Progenitor cell of endocrine pancreas (in vitro differentiated cells): ENCODE measurements around the gene DPH5. TPM values are rescaled to one million over a fixed set of nuclear protein-coding genes. Genes with fewer than 3 reads are reported as not detected.

Experiments
- DNase-seq: peaks from one replicate; pipeline ENCODE4 v3.0.0; 2021; ENCODE audit warnings: low spot score; ENCODE audit not compliant: unreplicated experiment
- H3K27ac Mint-ChIP-seq: 2 replicates; pipeline ENCODE4 v1.8.0; 2021; ENCODE audit warnings: mild to moderate bottlenecking, moderate library complexity, mixed read lengths
- H3K27me3 Mint-ChIP-seq: 2 replicates; pipeline ENCODE4 v1.8.0; 2021; ENCODE audit warnings: mixed read lengths
- H3K36me3 Mint-ChIP-seq: 2 replicates; pipeline ENCODE4 v1.8.0; 2022; ENCODE audit warnings: mixed read lengths; ENCODE audit not compliant: insufficient read depth
- H3K4me1 Mint-ChIP-seq: 2 replicates; pipeline ENCODE4 v1.8.0; 2021; ENCODE audit warnings: low read depth, mixed read lengths
- H3K4me3 Mint-ChIP-seq: 2 replicates; pipeline ENCODE4 v1.8.0; 2021; ENCODE audit warnings: low read depth, mild to moderate bottlenecking, moderate library complexity, mixed read lengths
- H3K9me3 Mint-ChIP-seq: 2 replicates; pipeline ENCODE4 v1.8.0; 2021; ENCODE audit warnings: low read depth, mixed read lengths
- CTCF ChIP-seq: fragments of 200-600 bp; sonication (generic); IDR thresholded peaks from one replicate; pipeline ENCODE4 v1.5.0; 2021; ENCODE audit warnings: antibody characterized with exemption, mild to moderate bottlenecking; ENCODE audit not compliant: unreplicated experiment
- total RNA-seq: library from RNA; stranded (reverse); gene quantifications from 2 replicates; pipeline ENCODE4 v1.2.1, GENCODE V29; 2021

The DPH5 gene
- total RNA-seq, 1 donor from 2014 or later = 48.2 TPM

- Mint-ChIP-seq H3K36me3 (peaks cover 3% of the 10 kb centered on the region), H3K27ac (no peak overlapping the region), H3K4me1 (peaks cover 1% of the 10 kb centered on the region), H3K27me3 (no peaks in the 10 kb centered on the region), H3K9me3 (no peaks in the 10 kb centered on the region), H3K4me3 (no peak overlapping the region)
- no peak for DNase-seq
- TF ChIP-seq CTCF = no peak
Measured at GRCh38 chr1:101055623-101056022, 30.0 kb upstream of the DPH5 start.

- H3K4me3 Mint-ChIP-seq = no peak overlapping the region
- H3K9me3 Mint-ChIP-seq = no peaks in the 10 kb centered on the region
- no peaks in the 10 kb centered on the region for H3K4me1 Mint-ChIP-seq
- no peaks in the 10 kb centered on the region for H3K36me3 Mint-ChIP-seq
- H3K27me3 Mint-ChIP-seq = no peaks in the 10 kb centered on the region
- no peak overlapping the region for H3K27ac Mint-ChIP-seq
- no peak for DNase-seq
- no peak for TF ChIP-seq CTCF
Measured at GRCh38 chr1:101051688-101052638, 26.4 kb upstream of the DPH5 start.

- H3K27me3 Mint-ChIP-seq = no peaks in the 10 kb centered on the region
- TF ChIP-seq CTCF = no peak
- no peaks in the 10 kb centered on the region for H3K36me3 Mint-ChIP-seq
- no peaks in the 10 kb centered on the region for H3K9me3 Mint-ChIP-seq
- no peak for DNase-seq
- no peaks in the 10 kb centered on the region for H3K4me1 Mint-ChIP-seq
- H3K27ac Mint-ChIP-seq = no peak overlapping the region
- no peak overlapping the region for H3K4me3 Mint-ChIP-seq
Measured at GRCh38 chr1:101050869-101051268, 25.3 kb upstream of the DPH5 start.

GRCh38 chr1:101044749-101045148 is 19.2 kb upstream of the DPH5 start:
- Mint-ChIP-seq H3K9me3 (peaks cover 10% of the 10 kb centered on the region), H3K4me3 (no peak overlapping the region), H3K27me3 (no peaks in the 10 kb centered on the region), H3K4me1 (no peaks in the 10 kb centered on the region), H3K27ac (no peak overlapping the region), H3K36me3 (peaks cover 11% of the 10 kb centered on the region)
- no peak for DNase-seq
- TF ChIP-seq CTCF = no peak

- TF ChIP-seq CTCF = no peak
- peaks cover 13% of the 10 kb centered on the region for H3K9me3 Mint-ChIP-seq
- no peaks in the 10 kb centered on the region for H3K27me3 Mint-ChIP-seq
- no peaks in the 10 kb centered on the region for H3K4me1 Mint-ChIP-seq
- no peak overlapping the region for H3K27ac Mint-ChIP-seq
- H3K4me3 Mint-ChIP-seq = no peak overlapping the region
- H3K36me3 Mint-ChIP-seq = peaks cover 15% of the 10 kb centered on the region
- DNase-seq = no peak
Measured at GRCh38 chr1:101044259-101044658, 18.7 kb upstream of the DPH5 start.
